HG02798 (cell line): ENCODE measurements around the gene SCP2D1.
"Not testable (repeated sequence)": the region's sequence is repeated elsewhere in the genome, so short reads cannot be mapped to it uniquely, and the experiment has no call there.

ENCODE experiments used
- ATAC-seq: cut with Tn5 transposase; IDR thresholded peaks from one replicate; pipeline ENCODE4 v1.9.1; 2021; ENCODE audit warnings: mild to moderate bottlenecking; ENCODE audit not compliant: unreplicated experiment, poor library complexity

The SCP2D1 gene

DNA sequence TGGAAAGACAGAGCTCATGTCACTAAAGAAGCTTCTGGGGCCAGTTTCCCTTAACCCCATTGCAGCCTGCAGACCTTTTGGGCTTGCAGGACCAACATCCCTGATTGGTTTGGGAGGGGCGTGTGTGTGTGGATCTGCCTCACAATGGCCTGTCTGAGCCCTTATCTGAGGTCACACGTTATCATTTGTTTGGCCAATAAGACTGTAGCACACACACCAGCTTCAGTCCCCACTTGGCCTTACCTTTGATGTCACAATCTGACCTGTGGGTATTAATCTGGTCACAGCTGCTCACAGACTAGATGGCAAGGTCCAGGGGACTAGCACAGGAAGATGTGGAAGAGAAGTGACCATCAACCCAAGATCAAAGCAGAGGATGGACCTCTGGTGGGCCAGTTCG, at the start of gene SCP2D1:
SCP2D1 (plus strand) TSS at position 301 of the 400 bp plus-strand sequence; CDS start at position 334, 33 bp downstream.
- no peak for ATAC-seq

DNA sequence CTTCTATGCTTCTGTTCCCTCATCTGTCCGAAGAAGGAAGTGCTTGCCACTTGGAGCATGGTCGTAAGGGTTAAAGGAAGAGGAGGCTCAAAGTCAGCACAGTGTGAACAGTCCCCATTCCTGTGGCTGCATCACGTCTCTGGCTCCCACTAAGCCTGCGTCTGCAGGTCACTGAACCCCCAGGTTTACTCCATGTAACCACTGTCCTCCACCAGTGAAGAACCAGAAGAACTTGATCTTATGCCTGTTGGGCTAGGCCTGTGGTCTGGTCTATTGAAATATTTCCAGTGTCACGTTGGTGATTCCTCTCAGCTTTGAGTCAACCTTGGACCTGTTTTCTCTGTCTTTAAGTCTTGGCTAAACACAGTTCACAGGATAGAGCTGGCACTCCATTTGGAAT, 45.9 kb upstream of the SCP2D1 start:
- no peak for ATAC-seq

GRCh38 chr20:18773566-18773965, 40.0 kb upstream of the SCP2D1 start:
- no peak for ATAC-seq

DNA sequence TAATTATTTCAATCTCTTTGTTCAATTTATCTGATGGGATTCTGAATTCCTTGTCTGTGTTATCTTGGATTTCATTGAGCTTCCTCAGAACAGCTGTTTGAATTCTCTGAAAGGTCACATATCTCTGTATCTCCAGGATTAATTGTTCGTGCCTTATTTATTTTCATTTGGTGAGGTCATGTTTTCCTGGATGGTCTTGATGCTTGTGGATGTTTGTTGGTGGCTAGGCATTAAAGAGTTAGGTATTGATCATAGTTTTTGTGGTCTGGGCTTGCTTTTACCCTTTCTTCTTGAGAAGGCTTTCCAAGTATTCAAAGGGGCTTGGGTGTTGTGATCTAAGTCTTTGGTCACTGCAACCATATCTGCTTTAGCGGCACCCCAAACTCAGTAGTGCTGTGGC, 39.4 kb upstream of the SCP2D1 start:
- no peak for ATAC-seq

- ATAC-seq = no peak
Observed at GRCh38 chr20:18775633-18776032, 38.0 kb upstream of the SCP2D1 start.

DNA sequence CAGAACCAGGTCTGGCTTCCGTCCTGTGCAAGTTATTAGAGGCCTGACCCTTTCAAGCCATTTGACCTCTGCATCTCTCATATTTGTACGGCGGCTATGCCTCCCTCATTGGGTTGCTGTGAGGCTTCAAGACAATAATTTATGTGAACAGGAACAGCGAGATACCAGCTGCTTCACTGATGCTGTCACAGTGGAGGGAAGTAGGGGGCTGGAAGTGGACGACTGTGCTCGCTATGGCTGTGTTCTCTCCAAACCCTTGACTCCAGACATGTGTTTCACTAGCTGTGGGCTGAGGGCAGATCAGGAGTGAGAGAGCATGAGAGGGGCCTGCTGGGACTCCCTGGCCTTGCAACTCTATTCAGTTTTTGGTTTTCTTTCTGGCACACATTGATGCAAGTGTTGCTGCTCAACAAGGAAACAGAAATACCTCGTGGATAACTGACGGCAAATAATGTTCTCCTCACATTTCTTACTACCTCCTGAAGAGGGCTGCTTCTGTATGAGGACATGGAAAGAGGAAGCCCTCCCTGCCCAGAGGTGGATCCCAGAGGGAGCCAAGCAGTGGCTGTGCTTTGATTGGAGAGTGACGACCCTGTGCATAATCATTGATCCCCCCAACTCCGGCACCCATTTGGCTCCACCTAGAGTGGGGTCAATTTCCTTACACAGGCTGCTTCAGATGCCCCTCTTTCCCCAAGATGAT, 34.7 kb upstream of the SCP2D1 start:
- no peak for ATAC-seq

- ATAC-seq = no peak
Observed at GRCh38 chr20:18780385-18781130, 33.0 kb upstream of the SCP2D1 start.

DNA sequence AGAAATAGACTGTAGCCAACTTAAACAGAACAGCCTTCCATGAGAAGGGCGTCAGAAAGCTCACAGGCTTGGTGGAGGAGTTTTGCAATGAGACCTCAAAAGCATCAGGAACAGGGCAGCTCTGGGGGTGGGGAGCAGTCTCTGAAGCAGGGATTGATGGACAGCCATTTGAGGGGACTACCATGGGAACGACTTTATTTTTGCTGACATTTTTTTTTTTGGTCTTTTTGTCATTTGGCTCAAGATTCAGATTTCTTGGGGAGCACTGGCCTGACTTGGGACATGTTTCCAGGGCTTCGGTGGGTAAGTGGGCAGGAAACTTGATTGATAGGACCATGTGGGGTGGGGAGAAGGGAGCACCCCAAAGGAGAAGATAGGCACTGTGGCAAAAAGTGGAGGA, 32.1 kb upstream of the SCP2D1 start:
- ATAC-seq = no peak

DNA sequence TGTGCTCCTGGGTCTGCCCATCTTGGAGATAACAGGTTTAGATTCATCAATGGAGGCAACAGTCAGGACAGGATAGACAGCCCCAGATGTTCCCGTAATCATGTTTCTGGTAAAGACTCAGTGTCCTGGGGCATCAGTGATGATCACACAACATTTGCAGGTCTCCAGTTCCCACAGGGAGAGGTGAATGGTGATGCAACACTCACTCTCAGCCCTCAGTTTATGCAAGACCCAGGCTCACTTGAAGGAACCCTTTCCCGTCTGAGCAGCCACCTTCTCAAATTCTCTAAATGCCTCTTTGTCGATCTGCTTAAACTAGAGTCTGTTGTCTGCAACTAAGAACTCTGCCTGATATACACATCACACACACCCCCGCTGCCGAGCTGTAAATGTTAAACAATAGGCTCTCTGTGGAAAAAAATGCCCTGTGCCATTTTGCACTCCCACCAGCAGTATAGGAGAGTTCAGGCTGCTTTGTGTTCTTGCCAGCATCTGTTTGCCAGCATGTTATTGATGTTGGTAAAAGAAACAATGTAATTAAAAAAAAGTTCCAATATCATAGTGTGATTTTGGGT, 30.1 kb upstream of the SCP2D1 start:
- no peak for ATAC-seq

GRCh38 chr20:18787046-18787445, 26.5 kb upstream of the SCP2D1 start:
- not testable (repeated sequence) for ATAC-seq

GRCh38 chr20:18788021-18788420, 25.6 kb upstream of the SCP2D1 start:
- ATAC-seq = no peak

DNA sequence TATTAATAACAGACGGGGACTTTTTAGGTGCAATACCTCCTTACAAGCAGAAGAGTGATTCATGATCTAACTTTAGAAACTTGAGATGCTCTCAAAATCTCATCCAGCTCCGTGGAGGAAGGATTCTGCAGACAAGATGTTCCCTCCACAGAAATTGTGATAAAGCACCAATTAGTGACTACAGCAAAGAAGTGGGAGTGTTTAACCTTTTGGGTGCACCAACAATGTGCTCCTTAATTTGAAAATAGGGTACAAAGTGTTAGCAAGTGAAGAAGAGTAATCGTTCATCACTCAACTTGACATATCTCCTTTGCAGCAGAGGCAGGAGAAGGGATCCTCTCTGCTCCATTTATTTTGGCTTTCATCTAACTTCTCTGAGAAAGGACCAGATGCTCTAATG, 22.8 kb upstream of the SCP2D1 start:
- no peak for ATAC-seq

- peak; percentile 97 for ATAC-seq
Observed at GRCh38 chr20:18793625-18794427, 19.8 kb upstream of the SCP2D1 start.

- no peak for ATAC-seq
Observed at GRCh38 chr20:18794428-18794787, 19.2 kb upstream of the SCP2D1 start.

DNA sequence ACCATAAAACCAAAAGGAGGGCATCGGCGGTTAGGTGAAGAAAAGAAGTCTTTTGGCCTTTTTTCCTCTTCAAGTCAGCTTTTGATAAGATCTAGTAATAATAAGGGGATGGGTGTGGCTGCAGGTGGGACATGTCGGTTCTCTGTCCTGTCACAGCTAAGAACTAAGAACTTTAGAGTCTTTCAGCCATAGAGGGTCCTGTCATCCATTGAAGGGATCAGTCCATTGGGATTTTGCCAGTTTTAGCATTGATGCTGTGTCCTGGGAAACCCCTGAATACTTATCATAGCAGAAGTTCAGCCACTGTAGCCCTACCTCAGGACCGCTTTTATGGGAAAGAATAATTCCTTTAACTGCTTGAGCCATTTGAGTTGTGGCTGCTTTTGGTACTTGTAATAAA, 18.2 kb upstream of the SCP2D1 start:
- ATAC-seq = no peak

DNA sequence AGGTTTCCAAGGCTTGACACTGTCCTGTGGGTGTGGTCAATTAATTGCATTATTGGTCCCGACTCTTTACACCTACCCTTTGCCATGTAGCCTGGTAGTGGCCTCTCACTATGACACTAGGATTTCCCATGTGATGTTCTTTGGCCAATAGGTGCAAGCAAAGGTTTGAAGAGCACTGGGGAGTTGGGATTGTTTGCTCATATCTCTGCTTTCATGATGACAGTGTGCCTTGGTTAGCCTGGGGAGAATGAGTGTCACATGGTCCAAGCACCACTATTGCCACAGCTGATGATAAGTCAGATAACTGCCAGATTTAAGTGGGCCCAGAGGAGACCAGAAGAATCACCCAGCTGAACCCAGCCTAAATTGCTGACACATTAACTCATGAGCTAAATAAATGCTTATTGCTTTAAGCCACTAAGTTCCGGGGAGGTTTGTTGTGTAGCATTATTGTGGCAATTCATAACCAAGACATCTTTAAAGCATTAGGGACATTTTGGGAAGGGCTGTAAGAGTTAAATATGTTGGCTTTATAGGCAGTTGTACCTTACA, 17.2 kb upstream of the SCP2D1 start:
- no peak for ATAC-seq

GRCh38 chr20:18801516-18801915, 12.1 kb upstream of the SCP2D1 start:
- ATAC-seq = no peak

GRCh38 chr20:18802012-18802634, 11.5 kb upstream of the SCP2D1 start:
- peak; percentile 63 for ATAC-seq

DNA sequence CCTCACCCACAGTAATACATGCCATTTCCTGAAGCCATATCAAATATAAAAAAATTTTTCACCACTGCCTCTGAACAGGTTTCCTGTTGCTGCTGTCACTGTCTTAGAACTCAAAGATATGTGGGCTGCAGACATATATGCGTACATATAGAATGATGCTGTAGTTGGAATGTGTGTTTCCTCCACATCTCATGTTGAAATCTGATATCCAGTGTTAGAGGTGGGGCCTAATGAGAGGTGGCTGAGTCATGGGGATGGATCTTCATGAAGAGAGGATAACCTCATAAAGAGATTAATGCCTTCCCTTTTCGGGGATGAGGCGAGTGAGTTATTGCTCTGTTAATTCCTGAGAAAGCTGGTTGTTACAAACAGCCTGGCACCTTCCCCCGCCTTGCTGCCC, 7.7 kb upstream of the SCP2D1 start:
- no peak for ATAC-seq

GRCh38 chr20:18808712-18809111, 4.9 kb upstream of the SCP2D1 start:
- ATAC-seq = no peak
